ENCODE results near the gene AP1G1. TPM values are rescaled to one million over a fixed set of nuclear protein-coding genes. Genes with fewer than 3 reads are reported as not detected.
A peak's percentile ranks its signal among the peaks of the same experiment; 100 is the strongest.

Gene AP1G1
- total RNA-seq, 2 experiments from 2014 or later: 53.9 to 57.4 TPM

- H3K9me3 Mint-ChIP-seq: no peaks in the 10 kb centered on the region
- TF ChIP-seq, protein P1, sequence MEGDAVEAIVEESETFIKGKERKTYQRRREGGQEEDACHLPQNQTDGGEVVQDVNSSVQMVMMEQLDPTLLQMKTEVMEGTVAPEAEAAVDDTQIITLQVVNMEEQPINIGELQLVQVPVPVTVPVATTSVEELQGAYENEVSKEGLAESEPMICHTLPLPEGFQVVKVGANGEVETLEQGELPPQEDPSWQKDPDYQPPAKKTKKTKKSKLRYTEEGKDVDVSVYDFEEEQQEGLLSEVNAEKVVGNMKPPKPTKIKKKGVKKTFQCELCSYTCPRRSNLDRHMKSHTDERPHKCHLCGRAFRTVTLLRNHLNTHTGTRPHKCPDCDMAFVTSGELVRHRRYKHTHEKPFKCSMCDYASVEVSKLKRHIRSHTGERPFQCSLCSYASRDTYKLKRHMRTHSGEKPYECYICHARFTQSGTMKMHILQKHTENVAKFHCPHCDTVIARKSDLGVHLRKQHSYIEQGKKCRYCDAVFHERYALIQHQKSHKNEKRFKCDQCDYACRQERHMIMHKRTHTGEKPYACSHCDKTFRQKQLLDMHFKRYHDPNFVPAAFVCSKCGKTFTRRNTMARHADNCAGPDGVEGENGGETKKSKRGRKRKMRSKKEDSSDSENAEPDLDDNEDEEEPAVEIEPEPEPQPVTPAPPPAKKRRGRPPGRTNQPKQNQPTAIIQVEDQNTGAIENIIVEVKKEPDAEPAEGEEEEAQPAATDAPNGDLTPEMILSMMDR (IDR thresholded peaks at IDR 0.05): no peak
- no peak for DNase-seq
- H3K4me3 Mint-ChIP-seq: no peak overlapping the region
- POLR2A ChIA-PET: no interaction called here
- no peak for ATAC-seq
- peaks cover 34% of the 10 kb centered on the region for H3K36me3 Mint-ChIP-seq (ENCODE audit: low read depth)
- CTCF ChIA-PET: interaction anchor here (0.8 to 1.6 kb wide), 3 partner anchors 13 to 116 kb away, joined by 3 read pairs; no protein-coding TSS in a partner anchor
- intact Hi-C loops (cut with micrococcal nuclease): no loop called here
- H3K27ac Mint-ChIP-seq: peak overlapping the region; percentile 64
- peaks cover 12% of the 10 kb centered on the region for H3K4me1 Mint-ChIP-seq (ENCODE audit: low read depth)
- H3K27me3 Mint-ChIP-seq: no peaks in the 10 kb centered on the region
Observed at GRCh38 chr16:71767060-71767900, 41.4 kb downstream of the AP1G1 start.

DNA sequence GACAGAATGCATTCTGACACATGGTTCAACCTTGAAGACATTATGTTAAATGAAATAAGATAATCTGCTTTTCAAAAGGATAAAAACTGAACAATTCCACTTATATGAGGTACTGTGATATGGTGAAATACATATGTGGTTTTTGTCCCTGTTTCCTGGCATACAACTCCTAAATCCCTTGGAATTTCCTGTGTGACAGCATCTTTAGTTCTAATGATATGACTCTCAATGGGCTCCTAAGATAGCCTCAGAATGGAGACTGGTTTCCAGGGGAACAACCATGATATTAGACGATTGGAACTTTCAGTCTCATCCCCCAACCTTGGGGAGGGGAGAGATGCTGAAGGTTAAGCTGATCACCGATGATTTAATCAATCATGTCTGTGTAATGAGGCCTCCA lies 46.4 kb downstream of the AP1G1 start:
- POLR2A ChIA-PET: interaction anchor here (0.6 to 1.1 kb wide), 2 partner anchors 43 to 46 kb away, joined by 3 read pairs; no protein-coding TSS in a partner anchor
- no peak for ATAC-seq

DNA sequence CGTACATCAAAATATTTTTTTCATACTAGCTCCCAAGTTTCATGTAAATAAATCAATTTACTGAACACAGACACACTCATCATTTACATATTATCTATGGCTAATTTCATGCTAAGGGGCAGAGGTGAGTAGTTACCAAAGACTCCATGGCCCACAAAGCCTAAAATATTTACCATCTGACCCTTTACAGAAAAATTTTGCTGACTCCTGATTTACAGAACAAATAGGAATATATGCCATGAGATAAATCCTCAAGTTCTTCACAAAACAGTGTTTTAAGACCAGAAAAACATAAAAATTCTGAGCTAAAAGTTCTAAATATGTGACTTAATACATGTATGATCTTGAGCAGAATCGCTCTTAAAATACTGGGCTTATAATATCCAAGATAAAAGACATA lies 47.5 kb downstream of the AP1G1 start:
- intact Hi-C loops (cut with micrococcal nuclease): no loop called here
- no peaks in the 10 kb centered on the region for H3K27me3 Mint-ChIP-seq
- ChIA-PET CTCF (interaction anchor here (0.8 to 1.1 kb wide), 2 partner anchors 18 to 121 kb away, joined by 3 to 4 read pairs; no protein-coding TSS in a partner anchor), POLR2A (no interaction called here)
- H3K9me3 Mint-ChIP-seq: no peaks in the 10 kb centered on the region
- H3K27ac Mint-ChIP-seq: no peak overlapping the region
- ATAC-seq (no peak), DNase-seq (no peak)
- no peaks in the 10 kb centered on the region for H3K4me1 Mint-ChIP-seq (ENCODE audit: low read depth)
- TF ChIP-seq, protein P1 (IDR thresholded peaks at IDR 0.05): no peak
- no peak overlapping the region for H3K4me3 Mint-ChIP-seq
- H3K36me3 Mint-ChIP-seq (ENCODE audit: low read depth): peaks cover 17% of the 10 kb centered on the region

More for the DNA sequence above, 46.4 kb downstream of the AP1G1 start:
- intact Hi-C loops (cut with micrococcal nuclease): no loop called here
- Mint-ChIP-seq H3K4me3 (no peak overlapping the region), H3K27ac (no peak overlapping the region), H3K4me1 (ENCODE audit: low read depth) (peaks cover 3% of the 10 kb centered on the region), H3K27me3 (no peaks in the 10 kb centered on the region), H3K36me3 (ENCODE audit: low read depth) (peaks cover 11% of the 10 kb centered on the region), H3K9me3 (no peaks in the 10 kb centered on the region)
- TF ChIP-seq, protein P1 (IDR thresholded peaks at IDR 0.05): no peak
- CTCF ChIA-PET: no interaction called here
- no peak for DNase-seq

DNA sequence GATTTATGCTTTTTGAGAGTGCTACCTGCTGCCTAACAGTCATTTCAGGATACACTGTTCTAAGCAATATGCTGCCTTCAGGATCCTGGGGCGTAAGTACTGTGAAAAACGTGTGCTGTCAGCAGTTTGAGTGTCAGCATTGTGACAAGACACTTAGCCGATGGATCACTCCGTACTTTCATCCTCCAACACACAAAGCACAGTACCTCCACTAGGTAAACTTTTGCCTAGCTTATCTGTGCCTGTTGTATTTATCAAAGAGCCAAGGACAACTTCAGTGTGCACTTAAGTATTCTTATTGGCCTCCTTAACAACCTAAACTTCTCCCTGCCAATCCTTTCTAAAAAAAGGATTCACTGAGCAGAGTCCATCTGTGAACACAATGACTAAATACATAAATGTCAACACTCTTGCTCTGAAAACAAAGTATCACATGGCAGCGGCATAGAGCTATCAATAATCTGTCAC lies 50.3 kb downstream of the AP1G1 start:
- Mint-ChIP-seq H3K27me3 (no peaks in the 10 kb centered on the region), H3K27ac (no peak overlapping the region), H3K9me3 (no peaks in the 10 kb centered on the region), H3K4me3 (no peak overlapping the region), H3K4me1 (ENCODE audit: low read depth) (peaks cover 4% of the 10 kb centered on the region), H3K36me3 (ENCODE audit: low read depth) (peaks cover 25% of the 10 kb centered on the region)
- intact Hi-C loops (cut with micrococcal nuclease): no loop called here
- CTCF ChIA-PET: no interaction called here
- DNase-seq (no peak), ATAC-seq (no peak)
- TF ChIP-seq, protein P1 (IDR thresholded peaks at IDR 0.05): no peak
- POLR2A ChIA-PET: no interaction called here

GRCh38 chr16:71754652-71755051 lies 54.0 kb downstream of the AP1G1 start:
- Mint-ChIP-seq H3K4me3 (no peak overlapping the region), H3K4me1 (ENCODE audit: low read depth) (peaks cover 4% of the 10 kb centered on the region), H3K27ac (no peak overlapping the region), H3K27me3 (no peaks in the 10 kb centered on the region), H3K9me3 (no peaks in the 10 kb centered on the region), H3K36me3 (ENCODE audit: low read depth) (peaks cover 32% of the 10 kb centered on the region)
- CTCF ChIA-PET: interaction anchor here (0.8 kb wide), 1 partner anchor 128 kb away, joined by 3 read pairs; no protein-coding TSS in a partner anchor
- DNase-seq (no peak), ATAC-seq (peak; percentile 24)
- POLR2A ChIA-PET: interaction anchor here (0.7 to 0.9 kb wide), 2 partner anchors 88 to 318 kb away, joined by 3 read pairs; no protein-coding TSS in a partner anchor
- TF ChIP-seq, protein P1 (IDR thresholded peaks at IDR 0.05): no peak
- intact Hi-C loops (cut with micrococcal nuclease): no loop called here
